ENCODE measurements around the gene ATP8A2.

ATP8A2 gene

DNA sequence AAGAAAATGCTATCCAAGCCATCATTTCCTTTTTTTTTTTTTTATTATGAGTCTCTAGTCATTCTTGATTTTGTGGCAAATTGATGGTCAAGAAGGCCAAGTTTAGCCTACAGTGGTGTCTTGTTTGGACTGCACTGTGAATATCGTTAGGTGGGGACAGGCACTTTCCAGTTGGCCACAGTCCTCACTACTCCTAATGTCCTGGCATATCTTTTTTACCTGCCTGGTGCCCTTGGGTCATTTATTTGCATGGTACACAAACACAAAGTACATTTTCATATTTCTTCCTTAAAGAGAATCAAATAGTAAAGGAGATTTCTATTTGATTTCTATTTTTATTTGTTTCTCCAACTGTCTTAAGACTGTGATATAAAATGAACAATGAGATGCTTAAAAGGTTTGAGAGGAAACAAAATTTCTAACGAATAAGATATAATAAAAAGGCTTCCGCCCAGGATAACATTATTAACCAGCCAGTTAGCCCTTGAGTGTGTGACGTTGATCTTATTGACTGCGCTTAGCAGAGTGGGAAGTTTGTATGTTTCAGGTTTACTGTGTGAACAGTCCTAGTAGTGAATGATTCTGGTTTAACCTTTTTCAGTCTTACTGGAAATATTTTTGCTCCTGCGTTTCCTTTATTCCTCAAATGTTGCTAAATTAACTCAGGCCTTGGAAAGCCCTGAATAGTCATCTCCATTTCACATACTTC is 312.0 kb downstream of the ATP8A2 start:
- H3K27me3 ChIP-seq (replicated peaks; ENCODE audit: control insufficient read depth, insufficient read depth, low read length): no peaks in the 10 kb centered on the region
- no peak overlapping the region for H3K4me3 ChIP-seq (replicated peaks; ENCODE audit: low read depth, low read length)
- no peak for DNase-seq (ENCODE audit: extremely low read depth, insufficient read length)
- no peaks in the 10 kb centered on the region for H3K36me3 ChIP-seq (ENCODE audit: control insufficient read depth, insufficient read depth, low read length)
- TF ChIP-seq, protein P1, sequence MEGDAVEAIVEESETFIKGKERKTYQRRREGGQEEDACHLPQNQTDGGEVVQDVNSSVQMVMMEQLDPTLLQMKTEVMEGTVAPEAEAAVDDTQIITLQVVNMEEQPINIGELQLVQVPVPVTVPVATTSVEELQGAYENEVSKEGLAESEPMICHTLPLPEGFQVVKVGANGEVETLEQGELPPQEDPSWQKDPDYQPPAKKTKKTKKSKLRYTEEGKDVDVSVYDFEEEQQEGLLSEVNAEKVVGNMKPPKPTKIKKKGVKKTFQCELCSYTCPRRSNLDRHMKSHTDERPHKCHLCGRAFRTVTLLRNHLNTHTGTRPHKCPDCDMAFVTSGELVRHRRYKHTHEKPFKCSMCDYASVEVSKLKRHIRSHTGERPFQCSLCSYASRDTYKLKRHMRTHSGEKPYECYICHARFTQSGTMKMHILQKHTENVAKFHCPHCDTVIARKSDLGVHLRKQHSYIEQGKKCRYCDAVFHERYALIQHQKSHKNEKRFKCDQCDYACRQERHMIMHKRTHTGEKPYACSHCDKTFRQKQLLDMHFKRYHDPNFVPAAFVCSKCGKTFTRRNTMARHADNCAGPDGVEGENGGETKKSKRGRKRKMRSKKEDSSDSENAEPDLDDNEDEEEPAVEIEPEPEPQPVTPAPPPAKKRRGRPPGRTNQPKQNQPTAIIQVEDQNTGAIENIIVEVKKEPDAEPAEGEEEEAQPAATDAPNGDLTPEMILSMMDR (IDR thresholded peaks at IDR 0.05; ENCODE audit: insufficient read depth, low read length, poor library complexity, severe bottlenecking): no peak

DNA sequence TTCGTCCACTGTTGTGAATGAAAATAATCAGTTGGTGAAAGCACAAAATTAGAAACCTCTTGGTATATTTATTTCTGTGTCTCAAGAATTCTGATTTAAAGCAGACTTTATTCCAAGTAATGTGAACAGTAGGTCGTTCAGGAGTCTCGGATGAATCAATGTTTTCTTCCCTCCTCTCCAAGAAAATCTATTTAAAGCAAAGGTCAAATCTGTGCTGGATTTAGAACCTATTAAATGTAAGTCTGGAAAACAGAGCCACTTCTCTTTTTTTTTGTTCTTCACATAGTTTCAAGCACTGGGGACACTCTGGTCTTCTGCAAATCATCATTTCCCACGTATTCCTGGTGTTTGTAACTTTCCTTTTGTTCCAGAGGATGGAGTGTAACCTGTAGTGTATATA is 312.7 kb downstream of the ATP8A2 start:
- Histone ChIP-seq H3K4me3 (replicated peaks; ENCODE audit: low read depth, low read length) (no peak overlapping the region), H3K36me3 (ENCODE audit: control insufficient read depth, insufficient read depth, low read length) (no peaks in the 10 kb centered on the region), H3K27me3 (replicated peaks; ENCODE audit: control insufficient read depth, insufficient read depth, low read length) (no peaks in the 10 kb centered on the region)
- TF ChIP-seq, protein P1 (IDR thresholded peaks at IDR 0.05; ENCODE audit: insufficient read depth, low read length, poor library complexity, severe bottlenecking): no peak
- DNase-seq (ENCODE audit: extremely low read depth, insufficient read length): no peak

DNA sequence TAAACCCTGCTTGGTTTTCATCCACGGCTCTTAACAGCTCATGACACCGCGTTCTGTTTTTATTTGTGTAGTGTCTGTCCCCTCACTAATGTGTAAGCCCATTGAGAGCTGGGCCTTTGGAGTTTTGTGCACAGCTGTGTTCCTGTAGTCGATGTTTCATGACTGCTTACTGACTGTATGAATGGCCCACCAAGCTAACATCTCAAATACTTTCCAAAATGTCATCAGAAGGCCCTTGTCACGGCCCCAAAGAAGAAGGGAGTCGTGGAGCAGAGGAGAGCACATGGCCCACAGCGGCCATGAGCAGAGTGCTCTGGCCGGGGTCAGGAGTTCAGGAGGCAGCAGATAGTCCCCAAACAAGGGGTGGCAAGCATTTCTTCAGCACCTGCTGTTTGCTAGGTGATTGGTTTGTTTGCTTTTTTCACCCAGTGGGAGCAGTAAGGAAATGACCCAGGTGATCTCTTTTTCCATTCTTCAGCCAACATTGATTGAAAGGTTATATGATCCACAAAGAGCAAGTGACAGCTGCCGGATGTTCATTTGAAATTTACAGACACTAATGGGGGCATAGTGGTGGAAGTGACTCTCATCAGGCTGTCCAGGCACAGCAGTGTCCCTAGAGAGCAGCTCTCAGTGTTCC is 315.2 kb downstream of the ATP8A2 start:
- H3K27me3 ChIP-seq (replicated peaks; ENCODE audit: control insufficient read depth, insufficient read depth, low read length): no peaks in the 10 kb centered on the region
- no peak for DNase-seq (ENCODE audit: extremely low read depth, insufficient read length)
- H3K4me3 ChIP-seq (replicated peaks; ENCODE audit: low read depth, low read length): no peak overlapping the region
- TF ChIP-seq, protein P1 (IDR thresholded peaks at IDR 0.05; ENCODE audit: insufficient read depth, low read length, poor library complexity, severe bottlenecking): no peak
- H3K36me3 ChIP-seq (ENCODE audit: control insufficient read depth, insufficient read depth, low read length): no peaks in the 10 kb centered on the region

DNA sequence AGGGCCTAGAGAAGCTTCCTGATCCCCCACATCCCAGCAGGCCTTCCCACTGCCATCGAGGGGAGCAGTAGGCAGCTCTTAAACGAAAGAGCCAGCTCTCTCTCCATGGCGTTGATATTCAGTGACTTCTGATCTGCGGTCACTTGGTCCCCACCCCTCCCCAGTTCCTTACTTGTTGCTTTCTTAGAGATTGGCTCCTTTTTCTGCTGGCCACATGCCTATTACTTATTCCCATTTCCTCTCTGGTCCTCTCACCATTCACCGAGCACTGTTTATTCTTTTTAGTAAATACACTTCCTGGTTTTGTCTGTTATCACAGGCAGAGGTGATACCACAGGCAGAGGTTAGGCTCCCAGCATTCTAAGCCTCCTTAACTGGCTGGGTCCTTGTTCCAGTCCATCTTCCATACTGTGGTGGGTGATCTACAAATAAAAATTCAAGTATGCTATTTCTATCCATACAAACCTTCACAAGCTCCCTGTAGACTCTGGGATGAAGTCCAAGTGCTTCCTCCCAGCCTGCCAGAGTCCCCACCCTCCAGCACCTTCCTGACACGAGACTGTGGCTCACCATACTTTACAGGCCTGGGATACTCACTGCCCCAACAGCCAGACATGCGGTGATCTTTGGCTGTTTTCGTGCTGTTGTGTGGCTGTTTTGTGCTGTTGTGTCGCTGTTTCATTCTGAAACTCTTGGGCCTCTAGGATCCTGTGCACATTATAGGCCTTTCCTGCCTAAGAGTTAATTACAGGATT is 315.9 kb downstream of the ATP8A2 start:
- no peak for DNase-seq (ENCODE audit: extremely low read depth, insufficient read length)
- Histone ChIP-seq H3K36me3 (ENCODE audit: control insufficient read depth, insufficient read depth, low read length) (no peaks in the 10 kb centered on the region), H3K4me3 (replicated peaks; ENCODE audit: low read depth, low read length) (no peak overlapping the region), H3K27me3 (replicated peaks; ENCODE audit: control insufficient read depth, insufficient read depth, low read length) (no peaks in the 10 kb centered on the region)
- TF ChIP-seq, protein P1 (IDR thresholded peaks at IDR 0.05; ENCODE audit: insufficient read depth, low read length, poor library complexity, severe bottlenecking): no peak

DNA sequence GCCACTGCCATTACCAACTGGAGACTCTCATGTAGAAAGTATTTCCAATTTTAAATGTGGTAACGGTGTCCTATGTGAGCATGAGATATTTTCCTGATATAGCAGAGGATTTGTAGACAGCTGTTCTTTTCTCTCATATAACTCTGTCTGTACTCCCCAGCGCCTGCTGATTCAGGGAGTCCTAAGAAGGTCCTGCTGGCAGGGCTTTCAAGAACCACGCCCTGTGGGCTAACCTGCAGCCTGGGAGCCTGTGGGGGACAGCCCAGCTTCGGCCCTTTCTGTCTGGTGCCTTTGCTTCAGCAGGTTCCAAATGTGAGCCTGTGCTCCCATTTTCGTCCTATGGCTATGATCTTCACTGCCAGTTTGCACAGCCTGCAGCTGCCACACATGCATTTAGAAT is 316.8 kb downstream of the ATP8A2 start:
- Histone ChIP-seq H3K4me3 (replicated peaks; ENCODE audit: low read depth, low read length) (no peak overlapping the region), H3K27me3 (replicated peaks; ENCODE audit: control insufficient read depth, insufficient read depth, low read length) (no peaks in the 10 kb centered on the region), H3K36me3 (ENCODE audit: control insufficient read depth, insufficient read depth, low read length) (no peaks in the 10 kb centered on the region)
- DNase-seq (ENCODE audit: extremely low read depth, insufficient read length): no peak
- TF ChIP-seq, protein P1 (IDR thresholded peaks at IDR 0.05; ENCODE audit: insufficient read depth, low read length, poor library complexity, severe bottlenecking): no peak

All from GM06990 (cell line).